ENCODE measurements around the gene DCAF12L1.

The DCAF12L1 gene

DNA sequence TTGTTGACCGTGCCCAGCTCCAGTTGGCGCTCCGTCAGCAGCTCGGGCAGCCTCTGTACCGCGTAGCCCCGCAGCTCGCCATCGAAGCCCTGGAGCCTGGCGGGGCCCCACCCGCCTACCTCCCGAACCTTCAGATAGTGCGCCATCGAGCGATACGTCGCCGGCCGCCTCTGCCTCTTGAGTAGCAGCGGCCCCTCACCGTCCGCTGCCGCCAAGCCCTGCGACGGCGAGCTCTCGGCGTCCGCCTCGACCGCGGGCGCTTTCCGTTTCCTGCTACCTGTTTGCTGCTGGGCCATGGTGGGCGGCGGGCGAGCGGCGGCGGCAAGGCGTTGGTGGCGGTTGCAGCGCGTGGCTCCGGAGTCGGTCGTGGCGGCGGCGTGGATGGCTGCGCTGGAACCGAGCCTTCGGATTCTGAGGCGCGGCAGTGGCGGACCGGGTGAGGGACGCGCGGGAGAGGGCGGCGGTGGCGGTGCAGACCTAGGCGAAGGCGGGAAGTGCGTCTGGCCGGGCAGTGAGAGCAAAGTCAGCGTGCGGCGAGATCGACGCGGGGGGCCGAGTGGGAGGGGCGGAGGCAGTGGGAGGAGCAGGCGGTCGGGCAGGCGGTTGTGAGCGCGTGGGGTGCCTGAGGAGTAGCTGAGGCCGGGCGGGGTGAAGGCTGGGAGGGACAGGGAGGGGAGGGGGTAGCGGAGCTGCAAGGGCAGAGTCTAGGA lies at the start of gene DCAF12L1:
TSS of gene DCAF12L1 (minus strand) at position 502 of the 710 bp plus-strand sequence. CDS start at position 296, 206 bp downstream.
- DNase-seq = no peak

DNA sequence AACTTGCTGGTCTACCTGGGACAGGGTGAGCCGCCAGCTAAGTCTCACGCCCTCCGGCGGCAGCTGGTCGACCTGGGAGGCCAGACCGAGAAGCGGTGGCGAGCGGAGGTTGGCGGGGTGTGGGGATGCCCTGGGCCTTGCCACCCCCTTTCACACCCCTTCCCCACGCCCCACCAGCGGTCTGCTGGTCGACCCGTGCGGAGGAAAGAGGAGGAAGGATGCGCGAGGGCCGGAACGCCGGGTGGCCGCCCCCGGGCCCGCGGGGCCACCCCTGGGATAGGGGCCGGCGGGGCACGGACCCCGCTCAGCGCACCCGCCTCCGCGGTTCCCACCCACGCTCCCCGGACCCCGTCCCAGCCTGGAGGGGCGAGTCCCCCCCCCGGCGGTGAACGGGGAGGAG lies 28.3 kb upstream of the DCAF12L1 start:
- DNase-seq = no peak

DNA sequence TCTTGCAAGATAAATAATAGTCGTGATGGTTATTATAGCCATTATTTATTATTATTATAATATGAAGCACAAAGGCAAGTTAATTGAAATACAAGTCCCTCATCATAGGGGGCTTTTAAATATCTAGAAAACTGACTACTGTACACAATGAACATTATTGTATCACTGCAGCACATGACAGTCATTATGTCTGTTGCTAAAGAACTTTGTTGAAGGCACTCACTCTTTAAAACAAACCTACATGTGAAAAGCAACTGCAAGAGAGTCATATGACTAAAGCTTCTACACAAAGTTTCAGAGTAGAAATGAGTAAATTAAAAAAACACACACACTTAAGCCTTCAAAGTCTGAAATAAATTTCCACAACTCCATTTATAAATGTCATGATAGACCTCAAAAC lies 23.3 kb upstream of the DCAF12L1 start:
- no peak for DNase-seq

DNA sequence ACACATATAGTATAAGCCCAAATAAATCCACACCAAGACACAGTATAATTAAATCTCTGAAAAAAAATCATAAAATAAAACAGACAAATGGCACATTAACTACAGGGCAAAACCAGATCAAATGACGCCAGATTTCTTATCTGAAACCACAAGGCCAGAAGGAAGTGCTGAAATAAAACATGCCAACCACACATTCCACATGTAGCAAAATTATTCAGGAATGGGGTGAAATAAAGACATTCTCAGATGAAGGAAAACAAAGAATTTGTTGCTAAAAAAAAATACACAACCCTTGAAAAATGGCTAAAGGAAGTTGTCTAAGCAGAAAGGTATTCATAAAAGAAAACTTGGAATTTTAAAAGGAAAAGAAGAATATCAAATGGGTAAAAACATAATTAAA lies 4.5 kb upstream of the DCAF12L1 start:
- no peak for DNase-seq

DNA sequence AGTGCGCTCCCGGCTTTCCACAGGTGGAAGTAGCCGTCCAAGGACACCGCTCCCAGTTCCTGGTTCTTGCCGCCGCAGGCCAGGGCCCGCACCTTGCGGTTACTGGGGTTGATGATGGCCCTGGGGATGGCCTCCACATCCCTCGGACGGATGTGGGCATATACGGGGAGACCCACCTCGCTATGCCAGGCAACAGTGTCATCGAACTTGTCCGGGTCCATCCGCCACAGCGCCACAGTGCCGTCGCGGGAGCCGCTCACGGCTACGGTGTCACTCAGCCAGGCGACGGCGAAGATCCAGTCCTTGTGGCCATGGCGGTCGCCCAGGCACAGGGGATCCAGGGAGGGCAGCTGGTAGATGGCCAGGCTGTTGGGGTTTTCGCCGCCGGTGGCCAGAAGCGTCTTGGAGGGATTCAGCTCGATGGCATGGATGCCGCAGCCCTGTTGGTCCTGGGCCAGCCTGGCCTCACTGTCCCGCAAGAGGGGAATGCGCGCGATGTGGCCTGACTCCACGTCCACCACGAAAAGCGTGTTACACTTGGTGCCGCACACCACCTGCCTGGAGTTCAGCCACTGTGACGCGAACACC lies 795 bp downstream of the DCAF12L1 start:
- DNase-seq = no peak

DNA sequence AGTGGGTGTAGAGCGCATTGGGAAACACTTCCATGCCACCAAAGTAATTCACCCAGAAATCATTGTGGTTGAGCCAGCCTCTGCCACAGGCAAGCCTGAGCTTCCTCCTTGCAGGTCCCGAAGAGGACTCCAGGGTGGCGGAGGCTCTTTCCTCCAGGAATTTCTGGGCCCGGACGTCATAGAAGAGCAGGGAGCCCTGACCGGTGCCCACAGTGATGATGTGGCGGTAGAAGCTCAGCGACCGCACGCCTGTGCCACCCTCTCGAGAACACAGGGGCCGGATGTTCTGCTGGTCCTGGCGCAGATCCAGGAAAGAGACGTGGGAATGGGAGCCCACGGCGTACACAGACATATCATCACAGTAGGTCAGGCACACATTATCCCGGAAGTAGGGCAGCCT lies 1.3 kb downstream of the DCAF12L1 start:
- no peak for DNase-seq

DNA sequence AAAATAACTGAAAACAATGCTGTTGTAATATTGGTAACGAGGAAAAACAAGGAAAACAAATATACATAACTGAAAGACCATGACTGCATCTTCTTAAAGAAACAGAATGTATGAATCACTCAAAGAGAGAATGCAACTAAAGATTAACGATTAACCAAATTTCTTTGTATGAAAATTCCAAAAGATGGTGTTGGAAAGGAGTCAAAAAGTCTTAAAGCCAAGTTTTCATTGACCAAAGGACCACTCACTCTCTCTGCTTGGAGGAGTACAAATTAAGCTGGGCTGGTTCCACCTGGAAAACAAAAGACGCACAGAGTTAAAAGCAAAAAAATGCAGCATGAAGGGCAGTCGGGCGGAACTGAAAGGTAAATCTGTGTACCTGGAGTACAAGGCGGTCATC lies 1.8 kb downstream of the DCAF12L1 start:
- no peak for DNase-seq

DNA sequence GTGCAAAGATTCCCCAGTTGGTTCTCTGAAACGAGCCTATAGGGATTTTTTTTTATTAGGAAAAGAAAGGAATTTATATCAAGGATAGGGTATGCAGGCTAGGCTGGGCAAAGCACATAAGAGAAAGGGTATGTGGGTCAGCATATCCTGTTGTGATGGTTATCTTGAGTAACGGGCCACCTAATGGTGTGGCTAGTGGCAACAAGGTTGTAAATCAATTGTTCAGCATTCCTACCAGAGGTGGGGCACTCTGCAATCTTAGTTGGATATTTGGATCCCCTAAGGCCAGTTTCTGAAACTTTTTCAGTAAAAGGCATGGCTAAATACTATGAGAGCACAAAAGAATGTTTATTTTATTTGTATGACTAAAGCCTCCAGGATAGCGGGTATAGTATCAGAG lies 42.7 kb downstream of the DCAF12L1 start:
- DNase-seq = no peak

Measured in kidney glomerular epithelial cell (primary cell).